HepG2 (cell line): Measurements from ENCODE around the gene TSPAN5. TPM values are rescaled to one million over a fixed set of nuclear protein-coding genes. Genes with fewer than 3 reads are reported as not detected.

ENCODE experiments used
- ATAC-seq: fragments of 200-7000 bp; cut with Tn5 transposase; 3 replicates; pipeline ENCODE4 v1.9.1; 2020; ENCODE audit warnings: mild to moderate bottlenecking, moderate library complexity
- BruUV-seq: library from RNA; stranded (reverse); fragments of 400-500 nt; replicated peaks from 2 replicates; lab custom pipeline; 2021; lab: Mats Ljungman, UMichigan
- CTCF ChIA-PET: fragments of 300-600 bp; formaldehyde crosslinking; extraction: SDS; loops from one replicate; lab custom pipeline; 2021; ENCODE audit warnings: low total read pairs, inconsistent platforms, low intra/inter-chr PET ratio; lab: Yijun Ruan, JAX
- POLR2A ChIA-PET: fragments of 350-600 bp; sonication (Branson Sonifier 250); formaldehyde crosslinking; loops from one replicate; lab custom pipeline; 2020; ENCODE audit warnings: antibody characterized with exemption, inconsistent platforms; lab: Yijun Ruan, JAX
- DNase-seq: peaks from one replicate; pipeline ENCODE4 v3.0.0-alpha.2; 2015; ENCODE audit warnings: low spot score
- FAIRE-seq: peaks from 3 replicates; lab custom pipeline; 2011; peaks lifted over from hg19 to GRCh38; lab: Jason Lieb, UNC
- H2AFZ ChIP-seq: one replicate; pipeline ENCODE4 v1.6.1; 2011; ENCODE audit warnings: low read length, inconsistent platforms
- H3K27ac ChIP-seq: fragments of 300-600 bp; 3 replicates; pipeline ENCODE4 v1.8.0; 2011; ENCODE audit warnings: mixed run types, mild to moderate bottlenecking, mixed read lengths, low read length, inconsistent platforms; ENCODE audit not compliant: insufficient read depth; ENCODE audit errors: extremely low read length
- H3K27me3 ChIP-seq, 2 experiments: fragments of 200-600 bp in 1 of 2; 2 replicates in 1 of 2; 3 replicates in 1 of 2; pipeline versions ENCODE4 v1.6.0 to v1.8.0; 2011; ENCODE audit warnings: low read length in 2 of 2, mild to moderate bottlenecking in 2 of 2, moderate library complexity in 2 of 2, inconsistent platforms in 1 of 2; ENCODE audit not compliant: insufficient read depth in 2 of 2, control insufficient read depth in 1 of 2
- H3K36me3 ChIP-seq, 2 experiments: fragments of 200-600 bp in 1 of 2; replicated peaks in 1 of 2; 2 replicates in 1 of 2; 3 replicates in 1 of 2; pipeline versions ENCODE4 v1.5.1 to v1.8.0; 2011; ENCODE audit warnings: low read length in 2 of 2, inconsistent platforms in 1 of 2; ENCODE audit not compliant: insufficient read depth in 2 of 2, control insufficient read depth in 1 of 2
- H3K4me1 ChIP-seq: 2 replicates; pipeline ENCODE4 v1.5.1; 2012; ENCODE audit warnings: low read length, inconsistent platforms; ENCODE audit not compliant: insufficient read depth
- H3K4me2 ChIP-seq: 2 replicates; pipeline ENCODE4 v1.6.0; 2011; ENCODE audit warnings: low read depth, low read length, inconsistent platforms
- H3K4me3 ChIP-seq, 3 experiments: fragments of 200-600 bp in 1 of 3; sonication (generic), shearing (Covaris generic) in 1 of 3; replicated peaks in 1 of 3; 2 replicates each; pipeline ENCODE4 v1.5.1; 2011 to 2016; ENCODE audit warnings: low read length in 3 of 3, inconsistent platforms in 2 of 3, low read depth in 2 of 3, mild to moderate bottlenecking in 2 of 3, control low read depth in 1 of 3, mixed read lengths in 1 of 3; ENCODE audit not compliant: insufficient read depth in 1 of 3
- H3K79me2 ChIP-seq: one replicate; pipeline ENCODE4 v1.6.1; 2011; ENCODE audit warnings: low read length, inconsistent platforms; ENCODE audit not compliant: insufficient read depth
- H3K9ac ChIP-seq: 2 replicates; pipeline ENCODE4 v1.6.0; 2011; ENCODE audit warnings: mild to moderate bottlenecking, low read depth, low read length, inconsistent platforms; ENCODE audit not compliant: insufficient read depth
- H3K9me3 ChIP-seq: 2 replicates; pipeline ENCODE4 v1.5.1; 2012; ENCODE audit warnings: mild to moderate bottlenecking, low read length
- H4K20me1 ChIP-seq: 2 replicates; pipeline ENCODE4 v1.6.0; 2011; ENCODE audit warnings: inconsistent platforms, mild to moderate bottlenecking, low read length, moderate library complexity; ENCODE audit not compliant: insufficient read depth
- ATF1 ChIP-seq: IDR thresholded peaks from 2 replicates; pipeline ENCODE4 v1.6.1; 2016; ENCODE audit warnings: mild to moderate bottlenecking, control low read depth
- ATF5 ChIP-seq: sonication (generic); formaldehyde crosslinking; IDR thresholded peaks from 2 replicates; pipeline ENCODE4 v1.4.0; 2020; ENCODE audit warnings: mild to moderate bottlenecking, low read depth, missing genetic modification reagents
- HES4 ChIP-seq: sonication (generic); formaldehyde crosslinking; IDR thresholded peaks from 2 replicates; pipeline ENCODE4 v1.9.0; 2021; ENCODE audit warnings: mild to moderate bottlenecking, missing genetic modification reagents, borderline replicate concordance
- KDM4B ChIP-seq: sonication (generic); formaldehyde crosslinking; IDR thresholded peaks from 2 replicates; pipeline ENCODE4 v1.4.0; 2020; ENCODE audit warnings: missing genetic modification reagents
- MBNL3 ChIP-seq: fragments of 250-450 bp; sonication (Bioruptor Pico); conservative IDR thresholded peaks from 2 replicates; pipeline ENCODE4 v1.8.0; 2022; ENCODE audit warnings: mild to moderate bottlenecking, inconsistent platforms
- NCOA2 ChIP-seq: sonication (generic); formaldehyde crosslinking; IDR thresholded peaks from 2 replicates; pipeline ENCODE4 v1.8.0; 2022; ENCODE audit warnings: inconsistent platforms
- XRCC5 ChIP-seq: fragments of 200-400 bp; formaldehyde crosslinking; optimal IDR thresholded peaks from 2 replicates; pipeline ENCODE3; 2017; ENCODE audit warnings: mild to moderate bottlenecking, low read length
- ZKSCAN1 ChIP-seq: fragments of 150-350 bp; IDR thresholded peaks from 2 replicates; pipeline ENCODE4 v1.6.1; 2014; ENCODE audit warnings: low read length
- ZNF350 ChIP-seq: sonication (generic); formaldehyde crosslinking; IDR thresholded peaks from 2 replicates; pipeline ENCODE4 v1.4.0; 2020; ENCODE audit warnings: mild to moderate bottlenecking, low read depth, missing genetic modification reagents, borderline replicate concordance
- ZNF589 ChIP-seq: sonication (generic); formaldehyde crosslinking; conservative IDR thresholded peaks from 2 replicates; pipeline ENCODE4 v1.8.0; 2022; ENCODE audit warnings: mild to moderate bottlenecking, moderate library complexity, missing genetic modification reagents
- ZNF598 ChIP-seq: sonication (generic); formaldehyde crosslinking; IDR thresholded peaks from 2 replicates; pipeline ENCODE4 v1.5.1; 2020; ENCODE audit warnings: mild to moderate bottlenecking, missing genetic modification reagents, borderline replicate concordance
- ZSCAN21 ChIP-seq: sonication (generic); formaldehyde crosslinking; IDR thresholded peaks from 2 replicates; pipeline ENCODE4 v1.8.0; 2022; ENCODE audit warnings: mild to moderate bottlenecking, missing genetic modification reagents, moderate library complexity, borderline replicate concordance
- WGBS: methylation state at CpG from one replicate; pipeline ENCODE4 v1.1.6; 2017; ENCODE audit warnings: low lambda C conversion rate; 5-methylcytosine and 5-hydroxymethylcytosine counted together
- in situ Hi-C: cut with HindIII; loops from 2 replicates; pipeline ENCODE4 v1.10.0; 2017; ENCODE audit warnings: low pct_unique_long_range_greater_than_20kb; ENCODE audit not compliant: extremely low pct_ligation_motif_present
- intact Hi-C: fragments of 100-400 bp; cut with micrococcal nuclease; formaldehyde crosslinking; loops from one replicate; pipeline ENCODE4 v1.10.0; 2022; ENCODE audit not compliant: unreplicated experiment
- polyA plus RNA-seq, 8 experiments: library from polyadenylated mRNA; depleted of rRNA in 3 of 8; stranded (reverse) in 7 of 8; unstranded in 1 of 8; fragments of >200 nt; fragmentation: Illumina TruSeq in 4 of 8; extraction: Trizol in 4 of 8; gene quantifications; 2 replicates each; pipeline versions ENCODE4 v1.2.1 to v1.2.3, GENCODE V29; 2011 to 2016; ENCODE audit warnings: low read depth in 4 of 8, missing spikeins in 1 of 8, mixed read lengths in 1 of 8; ENCODE audit not compliant: insufficient read depth in 1 of 8
- total RNA-seq, 5 experiments: library from RNA; depleted of rRNA; stranded (reverse); fragments of >200 nt; fragmentation: Illumina TruSeq; extraction: Trizol; gene quantifications; 2 replicates each; pipeline ENCODE4 v1.2.3, GENCODE V29; 2016; ENCODE audit warnings: low read depth in 1 of 5

The TSPAN5 gene
- total and polyA plus RNA-seq, 2 of the 13 experiments (the other 11 are each of a cell fraction or from before 2014, with no cell fraction given), result 0.20 to 0.53 TPM

- H3K4me2 ChIP-seq, result no peak overlapping the region
- H3K9ac ChIP-seq, result no peak overlapping the region
- no TSS peak for BruUV-seq
- ChIA-PET CTCF (no interaction called here), POLR2A (no interaction called here)
- TF ChIP-seq ATF5 (CRISPR knock-in tag), result no peak
- no peak for TF ChIP-seq NCOA2 (CRISPR knock-in tag)
- TF ChIP-seq ATF1 (CRISPR knock-in tag), result no peak
- no peak for TF ChIP-seq KDM4B
- TF ChIP-seq MBNL3 (CRISPR knock-in tag), result no peak
- TF ChIP-seq HES4 (CRISPR knock-in tag), result no peak
- TF ChIP-seq ZSCAN21 (CRISPR knock-in tag), result no peak
- no peak for TF ChIP-seq ZKSCAN1
- TF ChIP-seq XRCC5, result no peak
- TF ChIP-seq ZNF589 (CRISPR knock-in tag), result no peak
- no peak for TF ChIP-seq ZNF598 (CRISPR knock-in tag)
- TF ChIP-seq ZNF350 (CRISPR knock-in tag), result no peak
- TF ChIP-seq, all 625 proteins: peak for 0
- Histone ChIP-seq H3K4me3 (no peak overlapping the region), H3K36me3 (no peaks in the 10 kb centered on the region), H3K79me2 (no peaks in the 10 kb centered on the region), H3K9me3 (no peaks in the 10 kb centered on the region), H3K27ac (no peak overlapping the region), H3K27me3 (no peaks in the 10 kb centered on the region; a peak in 1 of 5 replicates), H3K4me1 (no peaks in the 10 kb centered on the region), H2AFZ (no peak overlapping the region), H4K20me1 (no peaks in the 10 kb centered on the region)
- WGBS, result 68% methylated on average over 4 of the region's 4 CpGs
- no peak for DNase-seq
- in situ Hi-C loops (no loop called here), intact Hi-C loops (no loop called here)
- no peak for ATAC-seq
- no peak for FAIRE-seq
These were observed 31.2 kb upstream of the TSPAN5 start for GRCh38 chr4:98689507-98690174.
